Heart right ventricle (tissue), 16 donors: Measurements from ENCODE around the gene AWAT1. TPM values are rescaled to one million over a fixed set of nuclear protein-coding genes. Genes with fewer than 3 reads are reported as not detected.
"Not testable (repeated sequence)": the region's sequence is repeated elsewhere in the genome, so short reads cannot be mapped to it uniquely, and the experiment has no call there.

ENCODE experiments used
- ATAC-seq, 8 donors: fragments of 200-7000 bp; cut with Tn5 transposase; one replicate each; pipeline ENCODE4 v1.9.1; 2020; ENCODE audit warnings: mild to moderate bottlenecking in 8 of 8, moderate library complexity in 8 of 8, moderate number of reproducible peaks in 1 of 8
- DNase-seq, 2 donors: peaks; one replicate each; pipeline ENCODE4 v3.0.0-alpha.2; 2020
- H3K27ac ChIP-seq, 10 donors: fragments of 200-600 bp; sonication (generic) in 2 of 10; one replicate each; pipeline versions ENCODE4 v1.5.0 to v1.8.0; 2020 to 2022; ENCODE audit warnings: mild to moderate bottlenecking in 3 of 10
- H3K27me3 ChIP-seq, 7 donors: fragments of 200-600 bp; one replicate each; pipeline ENCODE4 v1.8.0; 2021 to 2022; ENCODE audit warnings: mild to moderate bottlenecking in 2 of 7
- H3K36me3 ChIP-seq, 9 donors: fragments of 200-600 bp; sonication (generic) in 1 of 9; one replicate each; pipeline versions ENCODE4 v1.5.0 to v1.8.0; 2020 to 2022; ENCODE audit warnings: mild to moderate bottlenecking in 2 of 9
- H3K4me1 ChIP-seq, 9 donors: fragments of 200-600 bp; sonication (generic) in 1 of 9; one replicate each; pipeline versions ENCODE4 v1.5.0 to v1.8.0; 2020 to 2022; ENCODE audit warnings: mild to moderate bottlenecking in 4 of 9
- H3K4me3 ChIP-seq, 10 donors: fragments of 200-600 bp; sonication (generic) in 2 of 10; one replicate each; pipeline versions ENCODE4 v1.5.0 to v1.8.0; 2020 to 2022; ENCODE audit warnings: mild to moderate bottlenecking in 7 of 10, moderate library complexity in 2 of 10
- H3K9me3 ChIP-seq, 11 donors: fragments of 200-600 bp in 10 of 11; sonication (generic) in 2 of 11; one replicate each; pipeline versions ENCODE4 v1.5.0 to v1.8.0; 2013 to 2022; ENCODE audit warnings: mild to moderate bottlenecking in 2 of 11, control low read depth in 1 of 11, moderate library complexity in 1 of 11
- WGBS, 2 donors: extraction: QIAGEN DNeasy Blood & Tissue Kit; methylation state at CpG; one replicate each; pipeline ENCODE4 v1.1.7; 2013; ENCODE audit warnings: inconsistent platforms in 1 of 2; 5-methylcytosine and 5-hydroxymethylcytosine counted together
- intact Hi-C, 10 donors: fragments of 100-400 bp; cut with DNase I; formaldehyde crosslinking; loops; one replicate each; pipeline versions ENCODE4 v1.11.1 to v1.14.2; 2022
- polyA plus RNA-seq, 2 donors: library from polyadenylated mRNA; stranded (reverse); fragments of 200-250 nt; gene quantifications; one replicate each; pipeline ENCODE4 v1.2.3, GENCODE V29; 2013
- total RNA-seq, 10 donors: library from RNA; stranded (reverse); fragmentation: NEBNext Ultra II Directional in 3 of 10; extraction: Animal tissue kit (Norgen Biotek cat#: 25700) in 3 of 10; gene quantifications; one replicate each; pipeline versions ENCODE4 v1.2.1 to v1.2.4, GENCODE V29; 2021 to 2023
- TF ChIP-seq, protein P1 (sequence below), 9 donors: fragments of 200-600 bp; sonication (generic) in 2 of 9; IDR thresholded peaks; one replicate each; pipeline versions ENCODE4 v1.5.0 to v1.8.0; 2021 to 2022; ENCODE audit warnings: antibody characterized with exemption in 9 of 9, mild to moderate bottlenecking in 5 of 9, moderate library complexity in 1 of 9
- donor health status: Arrhythmogenic right ventricular cardiomyopathy.
- donor health status: ischemic (EF 13 %, LVEDD 7.1; RV severe dilation, severe dysfunction).
- donor health status: healthy with polysubstance abuse.
- donor health status: DM: no; HTN: yes; CAD: no.
- donor health status: DM: no; HTN: no; CAD: no.
- donor health status: ischemic (EF 25% LVEDD 6.9; RV normal size, moderate dysfunction).
- donor health status: ischemic (EF 25% LVEDD 5.7; RV mildly dilated, moderate dysfunction).
- donor health status: healthy.
- donor health status: DM: yes; HTN: yes; CAD: no.
- donor health status: Ischemic cardiomyopathy.
- donor health status: ischemic (EF 35%, LVEDD 5.7; RV mildly dilated, moderate dysfunction).
- donor health status: nonischemic (EF 11% LVEDD 7.7; RV severe dilation, severe dysfunction).
- donor health status: DM: yes; HTN: yes; CAD: no.
- donor health status: PGD.
- donor health status: ischemic (EF 29% LVEDD 5.4; RV normal size, mild dysfunction).
- donor health status: nonischemic (EF 23%, LVEDD 6.1; RV moderate dilation, normal function).

Gene AWAT1
- total and polyA plus RNA-seq, 12 donors: not detected

GRCh38 chrX:70208479-70208878 lies 26.0 kb upstream of the AWAT1 start:
- Histone ChIP-seq H3K27me3 (peaks cover 0 to 9% (median 0%) of the 10 kb centered on the region in 7 donors), H3K36me3 (no peaks in the 10 kb centered on the region), H3K4me3 (no peak overlapping the region), H3K9me3 (no peaks in the 10 kb centered on the region), H3K4me1 (no peaks in the 10 kb centered on the region), H3K27ac (no peak overlapping the region)
- ATAC-seq (no peak), DNase-seq (no peak)
- TF ChIP-seq, protein P1, sequence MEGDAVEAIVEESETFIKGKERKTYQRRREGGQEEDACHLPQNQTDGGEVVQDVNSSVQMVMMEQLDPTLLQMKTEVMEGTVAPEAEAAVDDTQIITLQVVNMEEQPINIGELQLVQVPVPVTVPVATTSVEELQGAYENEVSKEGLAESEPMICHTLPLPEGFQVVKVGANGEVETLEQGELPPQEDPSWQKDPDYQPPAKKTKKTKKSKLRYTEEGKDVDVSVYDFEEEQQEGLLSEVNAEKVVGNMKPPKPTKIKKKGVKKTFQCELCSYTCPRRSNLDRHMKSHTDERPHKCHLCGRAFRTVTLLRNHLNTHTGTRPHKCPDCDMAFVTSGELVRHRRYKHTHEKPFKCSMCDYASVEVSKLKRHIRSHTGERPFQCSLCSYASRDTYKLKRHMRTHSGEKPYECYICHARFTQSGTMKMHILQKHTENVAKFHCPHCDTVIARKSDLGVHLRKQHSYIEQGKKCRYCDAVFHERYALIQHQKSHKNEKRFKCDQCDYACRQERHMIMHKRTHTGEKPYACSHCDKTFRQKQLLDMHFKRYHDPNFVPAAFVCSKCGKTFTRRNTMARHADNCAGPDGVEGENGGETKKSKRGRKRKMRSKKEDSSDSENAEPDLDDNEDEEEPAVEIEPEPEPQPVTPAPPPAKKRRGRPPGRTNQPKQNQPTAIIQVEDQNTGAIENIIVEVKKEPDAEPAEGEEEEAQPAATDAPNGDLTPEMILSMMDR (IDR thresholded peaks at IDR 0.05): no peak
- intact Hi-C loops: no loop called here

DNA sequence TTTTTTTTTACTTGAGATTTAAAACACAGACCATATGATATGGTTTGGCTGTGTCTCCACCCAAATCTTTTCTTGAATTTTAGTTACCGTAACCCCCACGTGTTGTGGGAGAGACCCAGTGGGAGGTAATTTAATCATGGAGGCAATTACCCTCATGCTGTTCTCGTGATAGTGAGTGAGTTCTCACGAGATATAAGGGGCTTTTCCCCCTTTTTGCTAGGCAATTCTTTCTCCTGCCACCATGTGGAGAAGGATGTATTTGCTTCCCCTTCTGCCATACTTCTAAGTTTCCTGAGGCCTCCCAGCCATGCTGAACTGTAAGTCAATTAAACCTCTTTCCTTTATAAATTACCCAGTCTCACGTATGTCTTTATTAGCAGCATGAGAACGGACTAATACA lies 24.9 kb upstream of the AWAT1 start:
- ATAC-seq, H3K9me3 ChIP-seq, DNase-seq: not testable (repeated sequence)

GRCh38 chrX:70219938-70220764 lies 14.3 kb upstream of the AWAT1 start:
- H3K27me3 ChIP-seq: peaks cover 0 to 47% (median 0%) of the 10 kb centered on the region in 7 donors
- H3K4me3 ChIP-seq: no peak overlapping the region
- H3K36me3 ChIP-seq: no peaks in the 10 kb centered on the region
- H3K27ac ChIP-seq: no peak overlapping the region
- intact Hi-C loops: no loop called here
- TF ChIP-seq, protein P1 (IDR thresholded peaks at IDR 0.05): no peak
- no peaks in the 10 kb centered on the region for H3K4me1 ChIP-seq
- peak in 1 of 8 donors; percentile 31 for ATAC-seq
- DNase-seq: peak in 1 of 2 donors; percentile 12
- WGBS, 2 donors: 57 to 61% methylated on average over 5 of the region's 5 CpGs
- peaks cover 0 to 5% (median 0%) of the 10 kb centered on the region in 11 donors for H3K9me3 ChIP-seq

More for the DNA sequence above, 24.9 kb upstream of the AWAT1 start:
- H3K4me1 ChIP-seq, H3K27ac ChIP-seq, H3K4me3 ChIP-seq, H3K27me3 ChIP-seq, intact Hi-C loops, H3K36me3 ChIP-seq: not testable (repeated sequence)
- 54 to 61% methylated on average over 6 of the region's 6 CpGs for WGBS, 2 donors

- intact Hi-C loops: no loop called here
- no peaks in the 10 kb centered on the region for H3K36me3 ChIP-seq
- H3K27me3 ChIP-seq: peaks cover 0 to 29% (median 0%) of the 10 kb centered on the region in 7 donors
- no peak for ATAC-seq
- no peak overlapping the region for H3K27ac ChIP-seq
- DNase-seq: no peak
- no peaks in the 10 kb centered on the region for H3K9me3 ChIP-seq
- no peaks in the 10 kb centered on the region for H3K4me1 ChIP-seq
- H3K4me3 ChIP-seq: no peak overlapping the region
- TF ChIP-seq, protein P1 (IDR thresholded peaks at IDR 0.05): no peak
These were observed 8.4 kb upstream of the AWAT1 start for GRCh38 chrX:70226048-70226447.

- H3K27ac ChIP-seq: no peak overlapping the region
- no peaks in the 10 kb centered on the region for H3K36me3 ChIP-seq
- WGBS, 2 donors: 90 to 91% methylated on average over 2 of the region's 2 CpGs
- no peaks in the 10 kb centered on the region for H3K9me3 ChIP-seq
- no peak for DNase-seq
- TF ChIP-seq, protein P1 (IDR thresholded peaks at IDR 0.05): no peak
- ATAC-seq: no peak
- intact Hi-C loops: no loop called here
- no peak overlapping the region for H3K4me3 ChIP-seq
- no peaks in the 10 kb centered on the region for H3K4me1 ChIP-seq
- H3K27me3 ChIP-seq: peaks cover 0 to 29% (median 0%) of the 10 kb centered on the region in 7 donors
These were observed 7.8 kb upstream of the AWAT1 start for GRCh38 chrX:70226687-70227086.
